Measurements from ENCODE around the gene LIPA.

The LIPA gene

DNA sequence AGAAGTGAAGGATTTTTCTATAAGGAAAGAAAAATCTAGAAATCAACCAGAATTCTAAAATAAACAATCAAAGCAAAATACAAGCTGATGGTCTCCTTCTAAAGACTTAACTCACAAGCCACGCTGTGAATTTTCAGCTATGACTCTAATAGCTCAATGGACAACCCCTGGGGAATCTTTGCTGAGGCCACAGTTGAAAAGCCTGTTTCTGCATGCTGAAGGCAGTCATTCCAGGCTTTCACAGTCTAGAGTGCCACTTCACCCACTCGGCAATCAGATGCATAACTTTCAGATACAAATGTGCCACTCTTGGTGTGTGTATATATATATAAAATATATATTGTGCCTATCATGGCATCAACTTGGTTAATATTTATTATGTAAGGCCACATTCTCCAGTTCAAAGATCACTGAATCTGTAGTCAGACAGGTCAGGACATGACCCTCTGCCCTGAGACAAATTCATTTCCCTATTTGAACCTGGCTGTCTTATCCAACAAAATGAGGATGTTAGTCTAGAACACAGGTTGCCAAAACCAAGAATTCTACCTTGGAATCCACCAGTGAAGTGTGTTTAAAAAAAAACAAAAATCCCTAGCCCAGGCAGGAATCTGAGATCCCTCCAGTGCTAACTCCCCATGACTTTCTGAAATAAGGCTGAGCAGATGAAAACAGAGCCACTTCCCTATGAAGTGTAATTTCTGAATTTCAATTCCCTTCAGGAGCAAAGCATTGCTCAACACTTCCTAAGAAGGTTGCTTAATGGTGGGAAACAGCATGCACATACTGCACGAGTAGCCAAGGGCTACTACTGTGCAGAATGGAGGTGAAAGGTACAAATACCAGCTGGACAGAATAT, 9.9 kb downstream of the LIPA start:
- peak; percentile 81 for DNase-seq (ENCODE audit: low read depth)
- no peak overlapping the region for H3K4me3 ChIP-seq (ENCODE audit: control insufficient read depth, low read depth, low read length)
- TF ChIP-seq, protein P1, sequence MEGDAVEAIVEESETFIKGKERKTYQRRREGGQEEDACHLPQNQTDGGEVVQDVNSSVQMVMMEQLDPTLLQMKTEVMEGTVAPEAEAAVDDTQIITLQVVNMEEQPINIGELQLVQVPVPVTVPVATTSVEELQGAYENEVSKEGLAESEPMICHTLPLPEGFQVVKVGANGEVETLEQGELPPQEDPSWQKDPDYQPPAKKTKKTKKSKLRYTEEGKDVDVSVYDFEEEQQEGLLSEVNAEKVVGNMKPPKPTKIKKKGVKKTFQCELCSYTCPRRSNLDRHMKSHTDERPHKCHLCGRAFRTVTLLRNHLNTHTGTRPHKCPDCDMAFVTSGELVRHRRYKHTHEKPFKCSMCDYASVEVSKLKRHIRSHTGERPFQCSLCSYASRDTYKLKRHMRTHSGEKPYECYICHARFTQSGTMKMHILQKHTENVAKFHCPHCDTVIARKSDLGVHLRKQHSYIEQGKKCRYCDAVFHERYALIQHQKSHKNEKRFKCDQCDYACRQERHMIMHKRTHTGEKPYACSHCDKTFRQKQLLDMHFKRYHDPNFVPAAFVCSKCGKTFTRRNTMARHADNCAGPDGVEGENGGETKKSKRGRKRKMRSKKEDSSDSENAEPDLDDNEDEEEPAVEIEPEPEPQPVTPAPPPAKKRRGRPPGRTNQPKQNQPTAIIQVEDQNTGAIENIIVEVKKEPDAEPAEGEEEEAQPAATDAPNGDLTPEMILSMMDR (conservative IDR thresholded peaks at IDR 0.05; ENCODE audit: control insufficient read depth, insufficient read depth, low read depth, low read length), result no peak

DNA sequence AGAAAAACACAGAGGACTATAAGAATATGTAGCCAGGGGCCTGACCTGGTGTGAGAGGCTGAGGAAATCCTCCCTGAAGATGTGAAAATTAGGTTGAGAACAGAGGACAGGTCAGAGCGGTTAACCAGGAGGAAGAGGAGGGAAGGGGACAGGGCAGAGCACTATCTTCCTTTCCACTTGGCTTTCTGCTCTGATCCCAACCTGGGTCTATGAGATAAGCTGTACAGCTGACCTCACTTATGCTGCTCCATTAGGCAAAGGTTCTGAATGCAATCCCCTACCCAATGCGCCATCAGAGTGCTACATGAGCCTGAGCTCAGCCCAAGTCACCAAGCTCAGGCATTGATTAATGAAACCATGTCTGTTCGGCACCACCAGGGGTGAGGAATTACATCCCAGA, 10.5 kb downstream of the LIPA start:
- TF ChIP-seq, protein P1 (conservative IDR thresholded peaks at IDR 0.05; ENCODE audit: control insufficient read depth, insufficient read depth, low read depth, low read length), result no peak
- H3K4me3 ChIP-seq (ENCODE audit: control insufficient read depth, low read depth, low read length), result no peak overlapping the region
- no peak for DNase-seq (ENCODE audit: low read depth)

DNA sequence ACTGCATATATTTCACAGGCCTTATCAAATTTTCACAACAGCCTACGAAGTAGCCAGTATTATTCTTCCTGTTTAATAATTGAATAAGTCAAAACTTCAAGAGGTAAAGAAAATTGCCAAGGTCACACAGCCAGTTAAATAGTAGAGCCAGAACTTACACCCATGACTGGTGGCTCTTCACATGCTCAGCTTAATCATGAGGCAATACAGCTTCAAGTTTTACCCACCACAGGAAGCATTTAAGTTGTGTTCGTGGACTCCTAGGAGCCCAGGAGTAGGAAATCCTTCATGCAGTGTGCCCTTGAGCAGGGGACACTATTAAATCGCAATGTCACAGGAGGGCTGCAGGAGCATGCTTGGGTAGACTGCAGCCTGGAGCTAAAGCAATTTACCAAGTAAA, 11.1 kb downstream of the LIPA start:
- TF ChIP-seq, protein P1 (conservative IDR thresholded peaks at IDR 0.05; ENCODE audit: control insufficient read depth, insufficient read depth, low read depth, low read length), result no peak
- no peak for DNase-seq (ENCODE audit: low read depth)
- H3K4me3 ChIP-seq (ENCODE audit: control insufficient read depth, low read depth, low read length), result no peak overlapping the region

DNA sequence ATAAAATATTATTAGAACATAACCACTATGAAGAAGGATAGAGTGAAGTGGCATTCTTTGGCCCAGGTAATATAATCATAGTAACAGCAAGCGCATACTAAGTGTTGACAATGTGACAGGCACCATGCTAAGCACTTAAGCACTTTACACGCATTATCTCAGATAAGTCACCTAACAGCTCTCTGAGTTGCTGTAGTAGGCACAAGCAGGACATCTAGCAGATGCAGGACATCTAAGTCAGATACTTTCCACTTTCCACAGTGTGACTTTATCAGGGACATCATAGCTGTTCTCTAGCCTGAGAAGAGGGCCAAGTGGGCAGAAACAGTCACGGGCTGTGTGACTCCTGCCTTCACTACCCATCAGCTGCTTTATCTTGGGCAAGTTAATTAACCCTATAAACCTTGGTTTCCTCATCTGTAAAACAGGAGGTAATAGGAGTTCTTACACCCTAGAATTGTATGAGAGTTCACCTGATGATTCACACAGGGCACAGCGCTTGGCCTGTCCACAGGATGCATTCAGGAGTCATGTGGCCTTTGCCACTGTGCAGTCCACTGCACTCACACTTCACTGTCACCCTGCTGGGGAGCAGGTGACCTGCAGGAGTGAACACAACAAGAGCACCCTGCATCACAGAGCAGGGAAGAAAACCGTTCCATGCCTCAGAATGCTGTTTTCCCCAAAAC, 12.5 kb downstream of the LIPA start:
- H3K4me3 ChIP-seq (ENCODE audit: control insufficient read depth, low read depth, low read length), result no peak overlapping the region
- TF ChIP-seq, protein P1 (conservative IDR thresholded peaks at IDR 0.05; ENCODE audit: control insufficient read depth, insufficient read depth, low read depth, low read length), result no peak

DNA sequence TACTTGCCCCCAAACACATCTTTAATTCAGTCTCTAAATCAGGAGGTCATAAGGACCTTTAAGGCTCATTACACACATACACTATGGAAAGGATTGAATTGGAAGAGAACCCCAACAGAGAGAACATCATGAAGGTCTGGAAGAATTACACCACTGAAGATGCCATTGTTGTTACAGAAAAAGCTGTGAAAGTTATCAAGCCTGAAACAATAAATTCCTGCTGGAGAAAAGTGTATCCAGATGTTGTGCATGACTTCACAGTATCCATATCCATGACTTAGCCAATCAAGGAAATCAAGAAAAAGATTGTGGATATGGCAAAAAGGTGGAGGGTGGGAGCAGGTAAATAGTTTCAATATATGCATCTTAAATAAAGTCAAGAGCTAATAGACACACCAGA, 13.7 kb downstream of the LIPA start:
- TF ChIP-seq, protein P1 (conservative IDR thresholded peaks at IDR 0.05; ENCODE audit: control insufficient read depth, insufficient read depth, low read depth, low read length), result no peak
- H3K4me3 ChIP-seq (ENCODE audit: control insufficient read depth, low read depth, low read length), result no peak overlapping the region
- DNase-seq (ENCODE audit: low read depth), result no peak

More for the DNA sequence above, 12.5 kb downstream of the LIPA start:
- no peak for DNase-seq (ENCODE audit: low read depth)

DNA sequence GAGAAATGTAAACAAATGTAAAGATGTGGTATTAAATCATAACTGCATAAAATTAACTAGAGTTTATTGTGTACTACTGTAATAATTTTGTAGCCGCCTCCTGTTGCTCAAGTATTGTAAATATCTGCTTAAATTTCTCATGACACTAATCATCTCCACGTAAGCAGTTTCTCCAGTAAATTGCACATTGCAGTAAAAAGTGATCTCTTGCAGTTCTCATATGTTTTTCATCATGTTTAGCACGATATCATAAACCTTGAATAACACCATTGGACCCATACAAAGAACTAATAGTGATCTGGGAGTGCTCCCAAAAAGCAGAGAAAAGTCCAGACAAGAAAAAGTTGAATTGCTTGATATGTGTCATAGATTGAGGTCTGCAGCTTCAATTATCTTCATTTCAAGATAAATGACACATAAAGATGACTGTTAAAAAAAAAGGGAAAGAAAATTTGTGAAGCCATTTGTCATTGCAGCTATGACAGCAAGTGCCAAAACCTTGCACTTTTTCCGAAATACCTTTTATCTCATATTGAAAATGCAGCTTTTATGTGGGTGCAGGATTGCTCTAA, 15.3 kb downstream of the LIPA start:
- DNase-seq (ENCODE audit: low read depth), result peak; percentile 62
- H3K4me3 ChIP-seq (ENCODE audit: control insufficient read depth, low read depth, low read length), result no peak overlapping the region
- TF ChIP-seq, protein P1 (conservative IDR thresholded peaks at IDR 0.05; ENCODE audit: control insufficient read depth, insufficient read depth, low read depth, low read length), result no peak

Data from fibroblast of mammary gland (primary cell).